Smooth muscle cell (in vitro differentiated cells): Measurements from ENCODE around the gene SATB2. TPM values are rescaled to one million over a fixed set of nuclear protein-coding genes. Genes with fewer than 3 reads are reported as not detected.

Source experiments
- DNase-seq: peaks from one replicate; lab custom pipeline; 2025; ENCODE audit not compliant: unreplicated experiment; lab: John Stamatoyannopoulos, UW
- H2AFZ ChIP-seq: fragments of 200-600 bp; sonication (generic); 2 replicates; pipeline ENCODE4 v1.6.0; 2016; ENCODE audit warnings: antibody characterized with exemption, low read depth, mild to moderate bottlenecking
- H3F3A ChIP-seq: fragments of 200-600 bp; sonication (generic); 2 replicates; pipeline ENCODE4 v1.6.0; 2017; ENCODE audit warnings: antibody characterized with exemption, low read depth
- H3K27ac ChIP-seq: fragments of 200-600 bp; sonication (generic); 2 replicates; pipeline ENCODE4 v1.5.1; 2016; ENCODE audit warnings: low read depth, mild to moderate bottlenecking
- H3K27me3 ChIP-seq: fragments of 200-600 bp; sonication (generic); 2 replicates; pipeline ENCODE4 v1.6.1; 2016; ENCODE audit warnings: low read depth, mild to moderate bottlenecking
- H3K36me3 ChIP-seq: fragments of 200-600 bp; sonication (generic); 2 replicates; pipeline ENCODE4 v1.5.1; 2016; ENCODE audit warnings: low read depth
- H3K4me1 ChIP-seq: fragments of 200-600 bp; sonication (generic); 2 replicates; pipeline ENCODE4 v1.5.1; 2016; ENCODE audit warnings: low read depth
- H3K4me2 ChIP-seq: fragments of 200-600 bp; sonication (generic); 2 replicates; pipeline ENCODE4 v1.6.0; 2016; ENCODE audit warnings: mild to moderate bottlenecking
- H3K4me3 ChIP-seq: fragments of 200-600 bp; sonication (generic); 2 replicates; pipeline ENCODE4 v1.5.1; 2016; ENCODE audit warnings: mild to moderate bottlenecking
- H3K79me2 ChIP-seq: fragments of 200-600 bp; sonication (generic); 2 replicates; pipeline ENCODE4 v1.6.0; 2016; ENCODE audit warnings: low read depth, mild to moderate bottlenecking
- H3K9ac ChIP-seq: fragments of 200-600 bp; sonication (generic); 2 replicates; pipeline ENCODE4 v1.6.0; 2016; ENCODE audit warnings: low read depth
- H3K9me3 ChIP-seq: fragments of 200-600 bp; sonication (generic); replicated peaks from 2 replicates; pipeline ENCODE4 v1.5.1; 2016; ENCODE audit warnings: low read depth
- H4K20me1 ChIP-seq: fragments of 200-600 bp; sonication (generic); 2 replicates; pipeline ENCODE4 v1.6.0; 2016; ENCODE audit warnings: low read depth
- CTCF ChIP-seq: fragments of 200-600 bp; sonication (generic); IDR thresholded peaks from 2 replicates; pipeline ENCODE4 v1.5.1; 2017; ENCODE audit warnings: borderline replicate concordance, mild to moderate bottlenecking, antibody characterized with exemption; ENCODE audit not compliant: insufficient read depth, poor library complexity, severe bottlenecking
- WGBS: methylation state at CpG from one replicate; pipeline ENCODE4 v1.1.7; 2016; ENCODE audit warnings: low lambda C conversion rate; 5-methylcytosine and 5-hydroxymethylcytosine counted together
- polyA plus RNA-seq: library from polyadenylated mRNA; unstranded; fragments of >200 nt; fragmentation: Nextera tagmentation; extraction: Ambion mirVana; gene quantifications from 2 replicates; pipeline ENCODE4 v1.2.1, GENCODE V29; 2016
- total RNA-seq: library from RNA; depleted of rRNA; stranded (reverse); fragments of >200 nt; gene quantifications from 2 replicates; pipeline ENCODE4 v1.2.3, GENCODE V29; 2014

Gene SATB2
- total and polyA plus RNA-seq, 2 experiments from 2014 or later: 0.73 to 12.5 TPM

GRCh38 chr2:199306116-199306515 lies 151.6 kb downstream of the SATB2 start:
- Histone ChIP-seq H3K4me3 (no peak overlapping the region), H3K27ac (no peak overlapping the region), H3K36me3 (no peaks in the 10 kb centered on the region), H3F3A (no peaks in the 10 kb centered on the region), H3K4me1 (peaks cover 3% of the 10 kb centered on the region), H3K9ac (no peak overlapping the region), H3K79me2 (no peaks in the 10 kb centered on the region), H3K4me2 (no peak overlapping the region), H4K20me1 (no peaks in the 10 kb centered on the region), H2AFZ (no peak overlapping the region), H3K27me3 (no peaks in the 10 kb centered on the region), H3K9me3 (no peaks in the 10 kb centered on the region)
- WGBS: 96% methylated on average over 3 of the region's 3 CpGs
- no peak for TF ChIP-seq CTCF
- DNase-seq: no peak

- no peak overlapping the region for H3K4me2 ChIP-seq
- WGBS: 69% methylated on average over 6 of the region's 6 CpGs
- no peaks in the 10 kb centered on the region for H3K4me1 ChIP-seq
- H3K9ac ChIP-seq: peak overlapping the region; percentile 24
- TF ChIP-seq CTCF: no peak
- no peak for DNase-seq
- no peaks in the 10 kb centered on the region for H3K36me3 ChIP-seq
- H2AFZ ChIP-seq: no peak overlapping the region
- no peaks in the 10 kb centered on the region for H4K20me1 ChIP-seq
- H3K9me3 ChIP-seq: no peaks in the 10 kb centered on the region
- H3K27me3 ChIP-seq: no peaks in the 10 kb centered on the region
- H3K4me3 ChIP-seq: no peak overlapping the region
- H3F3A ChIP-seq: no peaks in the 10 kb centered on the region
- H3K79me2 ChIP-seq: no peaks in the 10 kb centered on the region
- peak overlapping the region; percentile 11 for H3K27ac ChIP-seq
Measured at GRCh38 chr2:199303728-199304177, 154.0 kb downstream of the SATB2 start.

GRCh38 chr2:199302851-199303250 lies 154.9 kb downstream of the SATB2 start:
- H3K4me3 ChIP-seq: no peak overlapping the region
- no peaks in the 10 kb centered on the region for H3K9me3 ChIP-seq
- no peak overlapping the region for H3K4me2 ChIP-seq
- H3K27ac ChIP-seq: peak overlapping the region; percentile 11
- no peaks in the 10 kb centered on the region for H3K36me3 ChIP-seq
- no peaks in the 10 kb centered on the region for H4K20me1 ChIP-seq
- no peak for DNase-seq
- H2AFZ ChIP-seq: no peak overlapping the region
- WGBS: 42% methylated on average over 4 of the region's 4 CpGs
- no peaks in the 10 kb centered on the region for H3K79me2 ChIP-seq
- peak overlapping the region; percentile 24 for H3K9ac ChIP-seq
- H3F3A ChIP-seq: no peaks in the 10 kb centered on the region
- H3K4me1 ChIP-seq: no peaks in the 10 kb centered on the region
- H3K27me3 ChIP-seq: no peaks in the 10 kb centered on the region
- no peak for TF ChIP-seq CTCF

- no peaks in the 10 kb centered on the region for H3K27me3 ChIP-seq
- H4K20me1 ChIP-seq: no peaks in the 10 kb centered on the region
- H3K4me2 ChIP-seq: no peak overlapping the region
- H3K79me2 ChIP-seq: no peaks in the 10 kb centered on the region
- no peak for DNase-seq
- H3K9ac ChIP-seq: no peak overlapping the region
- H3K27ac ChIP-seq: no peak overlapping the region
- H3F3A ChIP-seq: no peaks in the 10 kb centered on the region
- no peak overlapping the region for H2AFZ ChIP-seq
- H3K4me1 ChIP-seq: no peaks in the 10 kb centered on the region
- TF ChIP-seq CTCF: no peak
- H3K36me3 ChIP-seq: no peaks in the 10 kb centered on the region
- no peak overlapping the region for H3K4me3 ChIP-seq
- H3K9me3 ChIP-seq: no peaks in the 10 kb centered on the region
Measured at GRCh38 chr2:199288424-199288823, 169.3 kb downstream of the SATB2 start.
